Naive thymus-derived CD8-positive, alpha-beta T cell (primary cell): Measurements from ENCODE around the gene PYCR2. TPM values are rescaled to one million over a fixed set of nuclear protein-coding genes. Genes with fewer than 3 reads are reported as not detected.
"Not testable (repeated sequence)": the region's sequence is repeated elsewhere in the genome, so short reads cannot be mapped to it uniquely, and the experiment has no call there.

ENCODE experiments used
- ATAC-seq, 2 donors: fragments of 150-1000 bp; cut with Tn5 transposase in 1 of 2; sonication (Bioruptor Pico), chemical (Tn5 transposase) in 1 of 2; 1 replicate in 1 of 2; 2 replicates in 1 of 2; pipeline ENCODE4 v1.10.0; 2021; ENCODE audit warnings: mild to moderate bottlenecking in 2 of 2, moderate library complexity in 2 of 2
- POLR2A ChIA-PET: fragments of 350-600 bp; sonication (Branson Sonifier 250); formaldehyde crosslinking; loops from one replicate; lab custom pipeline; 2021; ENCODE audit warnings: antibody characterized with exemption; lab: Charles Lee
- DNase-seq, 10 donors: peaks; one replicate each; pipeline versions ENCODE4 v3.0.0 to v3.0.0-alpha.2; 2020 to 2022
- H3K27ac Mint-ChIP-seq, 10 donors: one replicate each; pipeline ENCODE4 v1.8.0; 2020 to 2022; ENCODE audit warnings: mild to moderate bottlenecking in 10 of 10, mixed read lengths in 10 of 10, moderate library complexity in 4 of 10, inconsistent platforms in 1 of 10
- H3K27me3 Mint-ChIP-seq, 5 donors: one replicate each; pipeline ENCODE4 v1.8.0; 2021 to 2022; ENCODE audit warnings: mixed read lengths in 5 of 5
- H3K36me3 Mint-ChIP-seq, 3 donors: one replicate each; pipeline ENCODE4 v1.8.0; 2020 to 2022; ENCODE audit warnings: mixed read lengths in 3 of 3, mild to moderate bottlenecking in 2 of 3, inconsistent platforms in 1 of 3
- H3K4me1 Mint-ChIP-seq, 4 donors: one replicate each; pipeline ENCODE4 v1.8.0; 2021 to 2022; ENCODE audit warnings: mixed read lengths in 4 of 4
- H3K4me3 Mint-ChIP-seq, 10 donors: one replicate each; pipeline ENCODE4 v1.8.0; 2020 to 2022; ENCODE audit warnings: mild to moderate bottlenecking in 10 of 10, mixed read lengths in 10 of 10, moderate library complexity in 6 of 10, inconsistent platforms in 1 of 10
- H3K9me3 Mint-ChIP-seq, 9 donors: one replicate each; pipeline ENCODE4 v1.8.0; 2020 to 2022; ENCODE audit warnings: mixed read lengths in 9 of 9, mild to moderate bottlenecking in 3 of 9, inconsistent platforms in 1 of 9, moderate library complexity in 1 of 9
- polyA plus RNA-seq, 3 donors: library from polyadenylated mRNA; unstranded; fragments of 300-500 nt; fragmentation: Illumina TruSeq; gene quantifications; one replicate each; pipeline ENCODE4 v1.2.3, GENCODE V29; 2021
- total RNA-seq, 8 experiments: library from RNA in 2 of 8; stranded (reverse) in 2 of 8; gene quantifications; one replicate each; pipeline ENCODE4 v1.2.3 and lab custom pipeline; 2021 to 2026

PYCR2 gene
- total and polyA plus RNA-seq, 5 experiments from 2014 or later, result 75.0 to 153 (median 132) TPM

DNA sequence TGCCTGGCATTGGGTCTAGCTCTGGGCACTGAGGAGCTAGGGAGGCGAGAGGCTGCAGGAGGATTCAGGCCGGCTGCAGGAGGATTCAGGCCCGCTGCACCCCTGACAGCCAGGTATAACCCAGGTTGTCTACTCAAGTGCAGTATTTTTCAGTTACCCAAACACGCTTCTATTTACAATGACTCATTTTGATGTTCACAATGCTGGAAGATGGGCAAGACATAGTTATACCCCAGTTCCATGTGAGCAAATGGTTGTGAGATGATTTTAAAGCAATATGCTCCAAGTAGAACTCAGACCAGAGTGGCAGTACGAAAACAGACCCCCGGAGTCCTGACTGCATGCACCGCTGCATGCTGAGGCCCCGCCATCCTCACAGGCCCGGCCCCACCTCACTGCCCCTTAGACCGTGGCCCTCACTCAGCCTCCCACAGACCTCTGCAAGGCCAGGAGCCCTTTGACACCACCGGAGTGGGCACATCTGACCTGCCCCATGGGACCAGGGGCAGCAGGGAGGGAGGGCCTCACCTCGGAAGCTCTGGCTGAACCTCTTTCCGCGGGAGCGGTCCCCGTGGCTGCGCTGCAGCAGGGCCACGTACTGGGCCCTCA is 35.7 kb downstream of the PYCR2 start:
- Mint-ChIP-seq H3K4me3 (peak overlapping the region in 1 of 10 donors; percentile 3), H3K27me3 (no peaks in the 10 kb centered on the region), H3K9me3 (no peaks in the 10 kb centered on the region), H3K36me3 (no peaks in the 10 kb centered on the region), H3K4me1 (peaks cover 10 to 38% (median 18%) of the 10 kb centered on the region in 4 donors), H3K27ac (peak overlapping the region in 3 of 10 donors; percentile 5 to 68 (median 29))
- POLR2A ChIA-PET, result interaction anchor here (0.6 to 15.1 kb wide), 6 partner anchors 10 to 460 kb away, joined by 3 to 526 read pairs (median 5); partner anchors contain the start of genes H3-3A and TMEM63A
- ATAC-seq, result no peak
- no peak for DNase-seq

DNA sequence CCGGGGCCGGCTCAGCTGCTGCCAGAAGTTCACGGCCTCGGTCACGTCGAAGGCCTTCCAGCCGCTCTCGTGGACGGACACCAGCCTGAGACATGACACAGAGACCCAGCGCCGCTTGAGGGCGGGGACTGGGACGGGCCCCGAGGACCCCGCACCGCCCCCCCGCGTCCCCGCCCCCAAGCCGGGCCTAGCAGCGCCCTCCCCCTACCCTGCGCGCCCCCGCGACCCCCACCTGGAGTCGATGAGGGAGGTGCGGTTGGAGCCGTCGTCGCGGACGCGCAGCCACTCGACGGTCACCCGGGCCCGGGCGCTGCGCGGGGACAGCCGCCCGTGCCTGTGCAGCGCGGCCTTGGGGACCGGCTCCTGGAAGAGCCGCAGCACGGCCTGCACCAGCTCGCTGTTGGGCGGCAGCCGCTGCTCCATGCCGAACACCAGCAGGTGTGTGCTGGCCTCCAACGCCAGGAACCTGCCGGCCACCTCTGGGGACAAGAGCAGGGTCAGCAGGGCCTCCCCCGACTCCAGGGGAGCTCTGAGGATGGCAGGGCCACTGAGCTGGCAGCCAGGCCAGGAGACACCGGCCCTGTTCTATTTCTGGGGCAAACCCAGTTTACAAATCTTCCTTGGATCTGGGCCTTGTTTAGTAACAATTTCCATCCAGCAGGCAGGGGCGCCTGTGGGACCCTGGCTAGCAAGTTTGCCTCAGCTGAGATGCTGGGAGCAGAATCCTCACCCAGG is 36.3 kb downstream of the PYCR2 start:
- POLR2A ChIA-PET, result interaction anchor here (2.4 to 19.1 kb wide), 3 partner anchors 8 to 11 kb away, joined by 26 to 526 read pairs (median 526); partner anchors contain the start of genes LEFTY1 and TMEM63A
- peak overlapping the region in 1 of 10 donors; percentile 3 for H3K4me3 Mint-ChIP-seq
- peaks cover 10 to 42% (median 21%) of the 10 kb centered on the region in 4 donors for H3K4me1 Mint-ChIP-seq
- DNase-seq, H3K27me3 Mint-ChIP-seq, H3K9me3 Mint-ChIP-seq, ATAC-seq, H3K36me3 Mint-ChIP-seq: not testable (repeated sequence)
- peak overlapping the region in 3 of 10 donors; percentile 5 to 68 (median 29) for H3K27ac Mint-ChIP-seq

DNA sequence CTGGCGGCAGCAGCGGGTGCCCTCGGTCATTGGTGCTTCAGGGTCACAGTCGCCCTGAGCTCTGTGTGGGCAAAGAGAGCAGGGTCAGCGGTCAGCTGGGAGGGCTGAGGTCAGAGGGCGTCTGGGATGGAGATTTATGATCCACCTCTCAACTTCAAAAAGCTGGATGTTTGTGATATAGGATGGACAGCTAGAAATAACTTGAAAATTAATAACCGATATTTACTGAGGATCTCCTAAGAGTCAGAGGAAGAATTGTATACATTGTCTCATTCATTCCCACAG is 37.1 kb downstream of the PYCR2 start:
- ATAC-seq (no peak), DNase-seq (no peak)
- no peaks in the 10 kb centered on the region for H3K9me3 Mint-ChIP-seq
- no peaks in the 10 kb centered on the region for H3K27me3 Mint-ChIP-seq
- POLR2A ChIA-PET, result interaction anchor here (19.1 kb wide), 1 partner anchor 9 kb away, joined by 526 read pairs; the partner anchor contains the start of gene LEFTY1
- H3K4me1 Mint-ChIP-seq, result peaks cover 10 to 42% (median 21%) of the 10 kb centered on the region in 4 donors
- H3K27ac Mint-ChIP-seq, result peak overlapping the region in 1 of 10 donors; percentile 34
- H3K36me3 Mint-ChIP-seq, result no peaks in the 10 kb centered on the region
- no peak overlapping the region for H3K4me3 Mint-ChIP-seq

GRCh38 chr1:225886159-225887029 is 37.7 kb downstream of the PYCR2 start:
- DNase-seq (no peak), ATAC-seq (no peak)
- no peaks in the 10 kb centered on the region for H3K27me3 Mint-ChIP-seq
- peak overlapping the region in 2 of 10 donors; percentile 24 to 27 for H3K27ac Mint-ChIP-seq
- POLR2A ChIA-PET, result interaction anchor here (12.4 to 19.1 kb wide), 2 partner anchors 9 to 23 kb away, joined by 180 to 526 read pairs; partner anchors contain the start of gene LEFTY1
- H3K4me3 Mint-ChIP-seq, result no peak overlapping the region
- H3K36me3 Mint-ChIP-seq, result no peaks in the 10 kb centered on the region
- H3K4me1 Mint-ChIP-seq, result peaks cover 9 to 39% (median 20%) of the 10 kb centered on the region in 4 donors
- no peaks in the 10 kb centered on the region for H3K9me3 Mint-ChIP-seq

DNA sequence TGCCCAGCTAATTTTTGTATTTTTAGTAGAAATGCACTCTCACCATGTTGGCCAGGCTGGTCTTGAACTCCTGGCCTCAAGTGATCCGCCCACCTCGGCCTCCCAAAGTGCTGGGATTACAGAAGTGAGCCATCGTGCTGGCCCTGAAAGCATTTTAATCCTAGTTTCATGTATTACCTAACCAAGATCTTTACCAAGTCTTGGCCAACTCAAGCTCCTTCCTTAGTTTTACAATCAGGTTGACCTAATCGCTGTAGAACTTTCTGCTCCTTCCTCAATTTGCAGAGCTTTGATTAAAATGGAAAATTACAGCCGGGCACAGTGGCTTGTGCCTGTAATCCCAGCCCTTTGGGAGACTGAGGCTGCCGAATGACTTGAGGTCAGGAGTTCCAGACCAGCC is 38.7 kb downstream of the PYCR2 start:
- Mint-ChIP-seq H3K27me3 (no peaks in the 10 kb centered on the region), H3K36me3 (no peaks in the 10 kb centered on the region), H3K27ac (no peak overlapping the region), H3K4me1 (peaks cover 5 to 42% (median 24%) of the 10 kb centered on the region in 4 donors), H3K9me3 (no peaks in the 10 kb centered on the region), H3K4me3 (peak overlapping the region in 1 of 10 donors; percentile 41)
- DNase-seq, result no peak
- ATAC-seq, result no peak
- POLR2A ChIA-PET, result interaction anchor here (6.0 to 19.1 kb wide), 3 partner anchors 10 to 36 kb away, joined by 94 to 526 read pairs (median 180); partner anchors contain the start of genes LEFTY1 and PYCR2

DNA sequence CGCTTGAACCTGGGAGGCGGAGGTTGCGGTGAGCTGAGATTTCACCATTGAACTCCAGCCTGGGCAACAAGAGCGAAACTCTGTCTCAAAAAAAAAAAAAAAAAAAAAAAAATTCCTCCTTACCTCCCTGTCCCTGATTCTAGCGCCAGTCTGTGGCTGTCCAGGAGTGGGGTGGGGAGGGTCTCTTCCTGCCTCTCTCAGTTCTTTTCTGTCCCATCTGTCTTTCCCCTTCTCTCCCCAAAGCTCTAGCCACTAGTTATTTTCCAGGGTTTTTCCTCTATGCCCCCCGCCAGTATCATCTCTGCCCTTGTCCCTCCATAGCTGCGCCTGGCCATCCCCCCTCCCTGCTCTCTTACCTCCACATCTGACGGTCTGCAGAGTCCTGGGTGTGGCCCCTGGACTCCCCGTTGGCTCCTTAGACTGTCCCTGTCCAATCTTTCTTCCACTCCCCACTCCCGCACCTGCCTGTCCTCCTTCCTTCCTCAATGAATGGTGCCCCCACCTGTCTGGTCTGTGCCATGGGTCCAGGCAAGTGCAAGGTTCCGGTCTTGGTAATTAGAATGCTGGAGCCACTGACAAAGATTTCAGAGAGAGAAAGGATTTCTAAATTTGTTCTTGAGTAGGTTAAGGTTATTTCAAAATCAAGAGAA is 40.3 kb downstream of the PYCR2 start:
- ATAC-seq, result no peak
- Mint-ChIP-seq H3K36me3 (peaks cover 0 to 6% (median 0%) of the 10 kb centered on the region in 3 donors), H3K4me3 (peak overlapping the region; percentile 87 to 99 (median 94)), H3K4me1 (peaks cover 17 to 46% (median 34%) of the 10 kb centered on the region in 4 donors), H3K27me3 (no peaks in the 10 kb centered on the region), H3K27ac (peak overlapping the region; percentile 57 to 97 (median 90)), H3K9me3 (no peaks in the 10 kb centered on the region)
- DNase-seq, result no peak
- POLR2A ChIA-PET, result interaction anchor here (0.6 to 19.1 kb wide), 18 partner anchors 12 to 439 kb away, joined by 3 to 526 read pairs (median 23); partner anchors contain the start of genes H3-3A, LEFTY1, PYCR2 and SDE2

- Mint-ChIP-seq H3K4me3 (peak overlapping the region; percentile 87 to 99 (median 94)), H3K36me3 (peaks cover 0 to 14% (median 0%) of the 10 kb centered on the region in 3 donors), H3K4me1 (peaks cover 21 to 48% (median 41%) of the 10 kb centered on the region in 4 donors), H3K9me3 (no peaks in the 10 kb centered on the region), H3K27me3 (no peaks in the 10 kb centered on the region), H3K27ac (peak overlapping the region; percentile 87 to 98 (median 94))
- DNase-seq, result peak in 5 of 10 donors; percentile 30 to 44 (median 38)
- ATAC-seq, result peak; percentile 37 to 48
- POLR2A ChIA-PET, result interaction anchor here (0.5 to 19.1 kb wide), 39 partner anchors 11 to 829 kb away, joined by 3 to 526 read pairs (median 4); partner anchors contain the start of genes EPHX1, H3-3A, LBR and LEFTY1
Measured at GRCh38 chr1:225882694-225883615, 41.1 kb downstream of the PYCR2 start.

GRCh38 chr1:225881959-225882693 is 41.9 kb downstream of the PYCR2 start, which contains the start of gene TMEM63A:
Gene TMEM63A, minus strand, starts transcription at chr1:225882380. Its CDS starts 4,800 bp downstream, at chr1:225877580.
- Mint-ChIP-seq H3K4me3 (peak within 1 kb of the TSS; percentile 87 to 99 (median 94)), H3K9me3 (no peaks in the 10 kb centered on the region), H3K4me1 (peaks cover 28 to 55% (median 49%) of the 10 kb centered on the region in 4 donors), H3K27me3 (no peaks in the 10 kb centered on the region), H3K36me3 (peaks cover 0 to 22% (median 3%) of the 10 kb centered on the region in 3 donors), H3K27ac (peak within 1 kb of the TSS; percentile 87 to 98 (median 94))
- DNase-seq, result peak; percentile 83 to 95 (median 88)
- peak; percentile 71 to 76 for ATAC-seq
- POLR2A ChIA-PET, result interaction anchor here (0.6 to 19.1 kb wide), 39 partner anchors 10 to 829 kb away, joined by 3 to 526 read pairs (median 5); partner anchors contain the start of genes EPHX1, H3-3A, LBR and LEFTY1

GRCh38 chr1:225881081-225881958 is 42.7 kb downstream of the PYCR2 start:
- ATAC-seq (peak; percentile 33 to 34), DNase-seq (peak in 8 of 10 donors; percentile 26 to 71 (median 46))
- peaks cover 30 to 58% (median 56%) of the 10 kb centered on the region in 4 donors for H3K4me1 Mint-ChIP-seq
- no peaks in the 10 kb centered on the region for H3K27me3 Mint-ChIP-seq
- H3K36me3 Mint-ChIP-seq, result peaks cover 0 to 30% (median 5%) of the 10 kb centered on the region in 3 donors
- no peaks in the 10 kb centered on the region for H3K9me3 Mint-ChIP-seq
- POLR2A ChIA-PET, result interaction anchor here (0.9 to 19.1 kb wide), 28 partner anchors 10 to 453 kb away, joined by 3 to 526 read pairs (median 10); partner anchors contain the start of genes H3-3A, LBR, LEFTY1 and PYCR2
- peak overlapping the region; percentile 87 to 99 (median 94) for H3K4me3 Mint-ChIP-seq
- peak overlapping the region; percentile 70 to 98 (median 94) for H3K27ac Mint-ChIP-seq
